GM20431 (cell line): ENCODE measurements around the gene POLR3B.

Source experiments
- in situ Hi-C: fragments of 300-500 bp; cut with MseI, MboI; formaldehyde crosslinking; loops from one replicate; pipeline ENCODE4 v1.15.0; 2020; ENCODE audit warnings: low sequenced_read_pairs; ENCODE audit not compliant: unreplicated experiment

POLR3B gene

GRCh38 chr12:106389151-106389550, 31.6 kb downstream of the POLR3B start:
- in situ Hi-C loops: loop anchor here (10.0 to 25.0 kb wide), 2 partner anchors 526 to 723 kb away; no protein-coding TSS in a partner anchor

GRCh38 chr12:106392759-106393158, 35.2 kb downstream of the POLR3B start:
- in situ Hi-C loops: loop anchor here (25.0 kb wide), 1 partner anchor 720 kb away; no protein-coding TSS in a partner anchor

- in situ Hi-C loops: no loop called here
Measured at GRCh38 chr12:106409878-106410277, 52.3 kb downstream of the POLR3B start.

GRCh38 chr12:106412563-106412962, 55.0 kb downstream of the POLR3B start:
- in situ Hi-C loops: no loop called here

GRCh38 chr12:106415134-106415533, 57.6 kb downstream of the POLR3B start:
- in situ Hi-C loops: no loop called here

GRCh38 chr12:106416273-106416672, 58.7 kb downstream of the POLR3B start:
- in situ Hi-C loops: no loop called here

GRCh38 chr12:106417926-106418910, 60.7 kb downstream of the POLR3B start:
- in situ Hi-C loops: no loop called here

- in situ Hi-C loops: no loop called here
Measured at GRCh38 chr12:106418970-106419369, 61.4 kb downstream of the POLR3B start.

GRCh38 chr12:106423291-106423690, 65.7 kb downstream of the POLR3B start:
- in situ Hi-C loops: no loop called here

GRCh38 chr12:106425061-106425702, 67.6 kb downstream of the POLR3B start:
- in situ Hi-C loops: no loop called here

- in situ Hi-C loops: no loop called here
Measured at GRCh38 chr12:106427917-106428316, 70.4 kb downstream of the POLR3B start.

- in situ Hi-C loops: no loop called here
Measured at GRCh38 chr12:106428384-106428783, 70.8 kb downstream of the POLR3B start.

- in situ Hi-C loops: no loop called here
Measured at GRCh38 chr12:106429043-106429552, 71.5 kb downstream of the POLR3B start.

- in situ Hi-C loops: no loop called here
Measured at GRCh38 chr12:106429636-106430035, 72.1 kb downstream of the POLR3B start.

- in situ Hi-C loops: no loop called here
Measured at GRCh38 chr12:106431839-106432411, 74.4 kb downstream of the POLR3B start.

GRCh38 chr12:106433055-106433454, 75.5 kb downstream of the POLR3B start:
- in situ Hi-C loops: no loop called here

- in situ Hi-C loops: no loop called here
Measured at GRCh38 chr12:106434526-106434925, 77.0 kb downstream of the POLR3B start.

- in situ Hi-C loops: no loop called here
Measured at GRCh38 chr12:106436164-106436563, 78.6 kb downstream of the POLR3B start.

- in situ Hi-C loops: no loop called here
Measured at GRCh38 chr12:106442575-106442974, 85.0 kb downstream of the POLR3B start.

GRCh38 chr12:106445053-106445452, 87.5 kb downstream of the POLR3B start:
- in situ Hi-C loops: no loop called here

GRCh38 chr12:106445959-106446358, 88.4 kb downstream of the POLR3B start:
- in situ Hi-C loops: no loop called here
